ENCODE data around the gene DHX32. TPM values are rescaled to one million over a fixed set of nuclear protein-coding genes. Genes with fewer than 3 reads are reported as not detected.

The DHX32 gene
- total and polyA plus RNA-seq, 2 experiments from 2014 or later = 40.6 to 50.8 TPM

DNA sequence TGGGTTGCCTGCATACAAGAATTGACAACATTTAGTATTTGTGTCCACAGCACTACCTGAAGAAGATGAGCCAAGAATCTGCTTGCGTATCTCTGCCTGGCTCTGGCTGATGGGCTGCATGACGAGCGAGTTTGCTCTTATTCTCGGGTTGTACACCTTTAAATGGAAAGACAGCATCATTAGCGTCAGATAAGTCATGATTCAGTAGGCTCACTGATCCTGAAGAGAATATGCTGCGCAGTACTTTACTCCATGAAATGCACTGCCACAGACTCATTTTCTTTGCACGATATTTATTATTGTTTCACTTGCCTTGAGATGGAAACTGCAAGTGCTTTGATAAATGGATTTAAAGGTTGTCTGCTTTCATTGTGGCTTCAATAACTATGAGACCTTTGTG is 28.6 kb downstream of the DHX32 start:
- Histone ChIP-seq H3K79me2 (no peaks in the 10 kb centered on the region), H3K9me3 (ENCODE audit: low read depth) (no peaks in the 10 kb centered on the region), H3K27me3 (no peaks in the 10 kb centered on the region), H3K27ac (no peak overlapping the region), H2AFZ (no peak overlapping the region), H3K4me2 (no peak overlapping the region), H3K36me3 (replicated peaks; ENCODE audit: insufficient read depth, low read depth) (no peaks in the 10 kb centered on the region), H3K4me1 (ENCODE audit: insufficient read depth) (no peaks in the 10 kb centered on the region), H4K20me1 (ENCODE audit: insufficient read depth, poor library complexity, severe bottlenecking) (no peaks in the 10 kb centered on the region), H3K9me2 (replicated peaks; ENCODE audit: insufficient read depth) (no peaks in the 10 kb centered on the region), H3K4me3 (no peak overlapping the region)
- WGBS (ENCODE audit: low lambda C conversion rate, missing lambda C conversion rate) = 96% methylated on average over 7 of the region's 7 CpGs
- TF ChIP-seq, protein P1, sequence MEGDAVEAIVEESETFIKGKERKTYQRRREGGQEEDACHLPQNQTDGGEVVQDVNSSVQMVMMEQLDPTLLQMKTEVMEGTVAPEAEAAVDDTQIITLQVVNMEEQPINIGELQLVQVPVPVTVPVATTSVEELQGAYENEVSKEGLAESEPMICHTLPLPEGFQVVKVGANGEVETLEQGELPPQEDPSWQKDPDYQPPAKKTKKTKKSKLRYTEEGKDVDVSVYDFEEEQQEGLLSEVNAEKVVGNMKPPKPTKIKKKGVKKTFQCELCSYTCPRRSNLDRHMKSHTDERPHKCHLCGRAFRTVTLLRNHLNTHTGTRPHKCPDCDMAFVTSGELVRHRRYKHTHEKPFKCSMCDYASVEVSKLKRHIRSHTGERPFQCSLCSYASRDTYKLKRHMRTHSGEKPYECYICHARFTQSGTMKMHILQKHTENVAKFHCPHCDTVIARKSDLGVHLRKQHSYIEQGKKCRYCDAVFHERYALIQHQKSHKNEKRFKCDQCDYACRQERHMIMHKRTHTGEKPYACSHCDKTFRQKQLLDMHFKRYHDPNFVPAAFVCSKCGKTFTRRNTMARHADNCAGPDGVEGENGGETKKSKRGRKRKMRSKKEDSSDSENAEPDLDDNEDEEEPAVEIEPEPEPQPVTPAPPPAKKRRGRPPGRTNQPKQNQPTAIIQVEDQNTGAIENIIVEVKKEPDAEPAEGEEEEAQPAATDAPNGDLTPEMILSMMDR (IDR thresholded peaks at IDR 0.05; ENCODE audit: poor library complexity) = no peak
- no peak for TF ChIP-seq EZH2phosphoT487 (IDR thresholded peaks at IDR 0.05; ENCODE audit: low read depth, severe bottlenecking, unreplicated experiment)
- TF ChIP-seq EZH2 (IDR thresholded peaks at IDR 0.05; ENCODE audit: borderline replicate concordance) = no peak
- DNase-seq (ENCODE audit: low spot score) = no peak

DNA sequence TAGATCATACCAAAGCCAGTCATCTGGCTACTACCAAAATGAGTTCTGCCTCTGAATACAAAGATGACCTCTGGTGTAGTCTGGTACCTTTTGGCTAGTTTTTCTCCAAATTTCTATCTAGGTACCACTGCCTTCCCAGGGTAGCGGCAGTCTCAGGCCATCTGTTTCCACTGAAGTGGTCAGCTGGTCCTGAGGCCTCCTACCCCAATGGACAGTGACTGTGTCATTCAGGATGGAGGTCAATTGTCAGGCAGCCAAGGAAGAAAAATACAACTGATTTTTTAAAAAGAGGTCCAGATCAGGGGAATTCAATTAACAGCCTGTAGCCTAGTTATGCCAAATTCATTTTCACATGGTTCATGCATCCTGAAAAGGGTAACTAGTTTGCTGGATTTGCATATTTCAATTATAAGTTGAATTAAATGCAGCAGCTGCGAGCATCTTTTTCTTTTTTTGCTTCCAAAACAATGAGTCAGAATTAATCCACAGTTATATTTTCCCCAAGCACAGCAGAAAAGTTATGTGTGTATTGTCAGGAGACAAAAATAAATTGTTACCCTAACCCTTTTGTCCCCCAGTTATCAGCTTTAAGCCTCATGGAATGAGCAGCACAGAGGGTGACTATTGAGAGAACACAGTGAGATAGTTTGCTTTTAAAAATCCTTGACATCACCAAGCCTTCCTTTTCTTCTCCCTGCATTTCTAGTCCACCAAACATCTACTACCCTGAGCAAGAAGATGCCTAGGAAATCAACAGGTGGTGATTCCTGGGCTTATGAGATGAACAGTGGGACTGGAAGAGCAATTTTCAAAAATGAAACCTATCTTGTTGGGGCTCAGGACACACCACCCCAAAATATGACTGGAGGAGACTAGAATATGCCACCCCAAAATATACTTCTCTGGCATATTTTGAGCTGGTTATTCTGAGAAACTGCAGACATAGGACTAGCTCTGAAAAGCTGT is 30.0 kb downstream of the DHX32 start:
- Histone ChIP-seq H3K9me3 (ENCODE audit: low read depth) (no peaks in the 10 kb centered on the region), H2AFZ (no peak overlapping the region), H3K4me1 (ENCODE audit: insufficient read depth) (no peaks in the 10 kb centered on the region), H3K27me3 (no peaks in the 10 kb centered on the region), H4K20me1 (ENCODE audit: insufficient read depth, poor library complexity, severe bottlenecking) (no peaks in the 10 kb centered on the region), H3K9me2 (replicated peaks; ENCODE audit: insufficient read depth) (no peaks in the 10 kb centered on the region), H3K4me3 (no peak overlapping the region), H3K4me2 (no peak overlapping the region), H3K36me3 (replicated peaks; ENCODE audit: insufficient read depth, low read depth) (no peaks in the 10 kb centered on the region), H3K27ac (no peak overlapping the region), H3K79me2 (no peaks in the 10 kb centered on the region)
- TF ChIP-seq, protein P1 (IDR thresholded peaks at IDR 0.05; ENCODE audit: poor library complexity) = no peak
- TF ChIP-seq EZH2 (IDR thresholded peaks at IDR 0.05; ENCODE audit: borderline replicate concordance) (no peak), EZH2phosphoT487 (IDR thresholded peaks at IDR 0.05; ENCODE audit: low read depth, severe bottlenecking, unreplicated experiment) (no peak)
- 96% methylated on average over 2 of the region's 2 CpGs for WGBS (ENCODE audit: low lambda C conversion rate, missing lambda C conversion rate)
- no peak for DNase-seq (ENCODE audit: low spot score)

DNA sequence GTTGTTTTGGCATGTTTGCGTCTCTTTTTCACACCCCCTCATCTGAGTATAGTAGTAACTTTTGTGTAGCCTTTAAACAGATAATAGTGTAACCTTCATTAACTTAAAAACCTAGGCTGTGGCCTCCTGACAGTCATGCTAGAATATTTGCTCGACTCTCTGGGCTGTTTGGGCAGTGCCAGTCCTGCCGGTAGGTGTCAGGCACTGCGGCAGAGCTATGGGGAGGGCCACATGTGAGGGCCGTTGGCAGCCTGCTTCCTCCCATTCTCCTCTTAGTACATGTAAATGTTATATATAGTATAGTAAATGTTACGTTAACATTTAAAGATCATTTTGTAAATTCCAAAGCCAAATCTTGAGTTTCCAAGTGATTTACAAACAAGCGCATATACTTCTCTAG is 31.6 kb downstream of the DHX32 start:
- no peaks in the 10 kb centered on the region for H4K20me1 ChIP-seq (ENCODE audit: insufficient read depth, poor library complexity, severe bottlenecking)
- H3K4me1 ChIP-seq (ENCODE audit: insufficient read depth) = no peaks in the 10 kb centered on the region
- no peaks in the 10 kb centered on the region for H3K27me3 ChIP-seq
- no peaks in the 10 kb centered on the region for H3K36me3 ChIP-seq (replicated peaks; ENCODE audit: insufficient read depth, low read depth)
- no peak overlapping the region for H2AFZ ChIP-seq
- TF ChIP-seq, protein P1 (IDR thresholded peaks at IDR 0.05; ENCODE audit: poor library complexity) = no peak
- TF ChIP-seq EZH2phosphoT487 (IDR thresholded peaks at IDR 0.05; ENCODE audit: low read depth, severe bottlenecking, unreplicated experiment) = no peak
- TF ChIP-seq EZH2 (IDR thresholded peaks at IDR 0.05; ENCODE audit: borderline replicate concordance) = no peak
- H3K79me2 ChIP-seq = no peaks in the 10 kb centered on the region
- H3K9me3 ChIP-seq (ENCODE audit: low read depth) = no peaks in the 10 kb centered on the region
- no peak for DNase-seq (ENCODE audit: low spot score)
- H3K4me3 ChIP-seq = no peak overlapping the region
- no peak overlapping the region for H3K27ac ChIP-seq
- no peaks in the 10 kb centered on the region for H3K9me2 ChIP-seq (replicated peaks; ENCODE audit: insufficient read depth)
- no peak overlapping the region for H3K4me2 ChIP-seq
- WGBS (ENCODE audit: low lambda C conversion rate, missing lambda C conversion rate) = 94% methylated on average over 7 of the region's 7 CpGs

Measured in hepatocyte (in vitro differentiated cells).